Cardiac muscle cell (in vitro differentiated cells and primary cell): ENCODE measurements around the gene TRAF7. TPM values are rescaled to one million over a fixed set of nuclear protein-coding genes. Genes with fewer than 3 reads are reported as not detected.

ENCODE experiments used
- DNase-seq, 2 donors: peaks; one replicate each; pipeline versions ENCODE4 v3.0.0 to v3.0.0-alpha.2; 2010 to 2017; ENCODE audit warnings: low read depth in 1 of 2, low spot score in 1 of 2
- H3K27ac ChIP-seq: fragments of 200-600 bp; sonication (generic); 2 replicates; pipeline ENCODE4 v1.5.1; 2016
- H3K27me3 ChIP-seq: fragments of 200-600 bp; sonication (generic); 2 replicates; pipeline ENCODE4 v1.6.0; 2016; ENCODE audit warnings: control low read depth
- H3K36me3 ChIP-seq: fragments of 200-600 bp; sonication (generic); 2 replicates; pipeline ENCODE4 v1.5.1; 2016; ENCODE audit warnings: control low read depth
- H3K4me1 ChIP-seq: fragments of 200-600 bp; sonication (generic); 2 replicates; pipeline ENCODE4 v1.8.1; 2017; ENCODE audit warnings: low read depth, mild to moderate bottlenecking, mixed run types
- H3K4me3 ChIP-seq: fragments of 200-600 bp; sonication (generic); 2 replicates; pipeline ENCODE4 v1.5.1; 2016; ENCODE audit warnings: mild to moderate bottlenecking
- H3K9me3 ChIP-seq: fragments of 200-600 bp; sonication (generic); 2 replicates; pipeline ENCODE4 v1.5.1; 2017; ENCODE audit warnings: low read depth, mild to moderate bottlenecking, control low read depth
- CTCF ChIP-seq: IDR thresholded peaks from 2 replicates; pipeline ENCODE4 v1.5.1; 2012; ENCODE audit warnings: low read depth, mild to moderate bottlenecking, low read length
- polyA plus RNA-seq: library from polyadenylated mRNA; unstranded; fragments of >200 nt; fragmentation: Nextera tagmentation; extraction: Ambion mirVana; gene quantifications from 2 replicates; pipeline ENCODE4 v1.2.1, GENCODE V29; 2016
- total RNA-seq: library from RNA; depleted of rRNA; stranded (reverse); fragments of >200 nt; gene quantifications from 2 replicates; pipeline ENCODE4 v1.2.3, GENCODE V29; 2016

TRAF7 gene
- total and polyA plus RNA-seq, 2 experiments from 2014 or later, result 37.4 to 67.5 TPM

GRCh38 chr16:2178321-2179106, 22.9 kb downstream of the TRAF7 start:
- Histone ChIP-seq H3K9me3 (no peaks in the 10 kb centered on the region), H3K4me1 (no peaks in the 10 kb centered on the region), H3K4me3 (no peak overlapping the region), H3K27ac (no peak overlapping the region), H3K27me3 (no peaks in the 10 kb centered on the region), H3K36me3 (peaks cover 22% of the 10 kb centered on the region)
- peak; percentile 38 to 44 for DNase-seq
- no peak for TF ChIP-seq CTCF

- no peak for TF ChIP-seq CTCF
- no peak overlapping the region for H3K4me3 ChIP-seq
- H3K4me1 ChIP-seq, result no peaks in the 10 kb centered on the region
- H3K27me3 ChIP-seq, result no peaks in the 10 kb centered on the region
- no peaks in the 10 kb centered on the region for H3K9me3 ChIP-seq
- peaks cover 16% of the 10 kb centered on the region for H3K36me3 ChIP-seq
- DNase-seq, result no peak
- H3K27ac ChIP-seq, result no peak overlapping the region
These were observed 23.5 kb downstream of the TRAF7 start for GRCh38 chr16:2179107-2179501.

- Histone ChIP-seq H3K4me1 (no peaks in the 10 kb centered on the region), H3K27me3 (no peaks in the 10 kb centered on the region), H3K27ac (no peak overlapping the region), H3K9me3 (no peaks in the 10 kb centered on the region), H3K4me3 (no peak overlapping the region), H3K36me3 (peaks cover 12% of the 10 kb centered on the region)
- no peak for DNase-seq
- TF ChIP-seq CTCF, result no peak
These were observed 24.0 kb downstream of the TRAF7 start for GRCh38 chr16:2179576-2179975.

- TF ChIP-seq CTCF, result no peak
- Histone ChIP-seq H3K4me1 (no peaks in the 10 kb centered on the region), H3K27me3 (no peaks in the 10 kb centered on the region), H3K27ac (no peak overlapping the region), H3K9me3 (no peaks in the 10 kb centered on the region), H3K4me3 (no peak overlapping the region), H3K36me3 (peaks cover 10% of the 10 kb centered on the region)
- no peak for DNase-seq
These were observed 24.9 kb downstream of the TRAF7 start for GRCh38 chr16:2180461-2180860.

GRCh38 chr16:2180962-2181923, 25.7 kb downstream of the TRAF7 start:
- no peaks in the 10 kb centered on the region for H3K4me1 ChIP-seq
- H3K27ac ChIP-seq, result no peak overlapping the region
- H3K9me3 ChIP-seq, result no peaks in the 10 kb centered on the region
- H3K27me3 ChIP-seq, result no peaks in the 10 kb centered on the region
- no peak for TF ChIP-seq CTCF
- peaks cover 3% of the 10 kb centered on the region for H3K36me3 ChIP-seq
- no peak for DNase-seq
- H3K4me3 ChIP-seq, result no peak overlapping the region
